ENCODE data around the gene HDAC7.
"Not testable (repeated sequence)": the region's sequence is repeated elsewhere in the genome, so short reads cannot be mapped to it uniquely, and the experiment has no call there.

Gene HDAC7

DNA sequence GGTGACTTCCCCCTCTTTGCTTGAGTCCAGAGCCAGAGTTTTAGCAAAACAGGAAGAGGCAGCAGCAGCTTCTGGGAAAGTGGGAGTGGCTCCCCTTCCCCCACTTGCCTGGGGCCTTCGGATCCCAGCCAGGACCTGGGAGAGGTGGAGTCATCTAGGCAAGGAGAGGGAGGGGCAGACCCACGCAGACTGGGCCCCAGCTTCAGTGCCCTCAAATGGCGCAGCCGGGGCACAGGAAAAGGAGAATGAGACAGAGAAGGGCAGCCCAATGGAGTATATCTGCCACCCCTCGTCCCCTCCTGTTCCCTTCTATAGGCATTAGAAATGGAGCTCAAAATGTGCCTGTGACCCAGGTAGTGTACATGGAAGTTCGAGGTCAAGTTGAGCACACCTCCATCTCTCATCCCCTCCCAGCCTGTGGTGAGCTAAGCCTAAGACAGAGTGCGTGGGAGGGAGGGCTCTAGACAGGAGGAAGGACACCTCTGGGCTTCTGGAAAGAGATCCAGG is 9.3 kb upstream of the HDAC7 start:
- no peak for DNase-seq (ENCODE audit: low read depth)

DNA sequence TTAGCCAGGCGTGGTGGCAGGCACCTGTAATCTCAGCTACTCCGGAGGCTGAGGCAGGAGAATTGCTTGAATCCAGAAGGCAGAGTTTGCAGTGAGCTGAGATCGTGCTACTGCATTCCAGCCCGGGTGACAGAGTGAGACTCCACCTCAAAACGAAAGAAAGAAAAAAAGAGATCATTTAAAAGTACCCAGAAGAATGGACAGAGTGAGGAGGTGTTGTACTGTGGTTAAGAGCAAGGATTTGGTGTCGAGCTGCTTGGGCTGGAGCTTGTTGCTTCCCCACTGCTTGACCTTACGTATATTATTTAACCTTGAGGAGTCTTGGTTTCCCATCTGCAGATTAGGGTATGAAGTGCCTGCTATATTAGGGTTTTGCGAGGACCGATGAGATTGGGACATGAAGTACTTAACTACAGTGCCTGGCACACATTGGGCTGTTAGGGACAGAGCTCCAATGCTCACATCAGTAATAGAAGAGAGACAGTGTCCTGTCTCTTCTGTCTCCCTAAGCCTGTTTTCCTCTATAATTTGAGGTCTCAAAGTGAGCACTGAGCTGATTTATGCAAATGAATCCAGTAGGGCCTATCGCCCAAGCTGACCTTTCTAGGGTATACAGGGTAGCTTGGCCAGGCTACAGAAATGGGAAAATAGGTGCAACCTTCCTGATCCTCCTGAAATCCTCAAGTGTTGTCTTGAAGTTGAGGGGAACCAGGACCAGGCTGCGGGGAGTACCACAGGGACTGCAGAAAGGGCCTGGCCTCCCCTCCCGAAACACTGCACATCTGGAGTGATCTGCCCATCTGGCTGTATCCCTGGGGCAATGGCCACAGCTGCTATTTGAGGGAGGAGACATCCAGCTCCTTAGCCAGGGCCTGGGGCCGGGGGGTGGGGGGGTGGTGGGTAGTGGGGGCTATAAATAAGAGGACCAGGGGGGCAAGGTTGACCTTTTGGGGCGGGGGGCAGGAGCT is 8.6 kb upstream of the HDAC7 start:
- no peak for DNase-seq (ENCODE audit: low read depth)

DNA sequence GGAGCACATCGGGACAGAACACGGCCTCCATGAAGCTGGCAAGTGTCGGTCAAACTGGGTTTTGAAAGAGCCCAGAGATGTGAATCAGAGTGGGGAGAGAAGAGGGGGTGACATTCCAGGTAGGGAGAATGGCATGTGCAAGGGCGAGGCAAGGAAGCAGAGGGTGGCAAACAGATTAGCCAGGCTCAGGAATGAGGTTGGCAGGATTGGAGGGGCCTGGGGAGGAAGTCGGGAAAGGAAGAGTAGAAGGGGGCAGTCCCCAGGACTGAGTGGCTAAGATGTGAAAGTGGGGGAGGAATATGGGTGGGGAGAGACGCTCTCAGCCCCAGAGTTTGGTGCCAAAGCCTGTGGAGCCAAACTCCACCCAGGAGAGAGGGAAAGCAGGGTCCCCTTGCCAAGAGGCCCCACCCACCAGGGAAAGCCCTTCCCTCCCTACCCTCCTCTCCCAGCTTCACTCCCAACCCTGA is 5.5 kb upstream of the HDAC7 start:
- no peak for DNase-seq (ENCODE audit: low read depth)

- no peak for DNase-seq (ENCODE audit: low read depth)
Measured at GRCh38 chr12:47824635-47825034, 4.9 kb upstream of the HDAC7 start.

DNA sequence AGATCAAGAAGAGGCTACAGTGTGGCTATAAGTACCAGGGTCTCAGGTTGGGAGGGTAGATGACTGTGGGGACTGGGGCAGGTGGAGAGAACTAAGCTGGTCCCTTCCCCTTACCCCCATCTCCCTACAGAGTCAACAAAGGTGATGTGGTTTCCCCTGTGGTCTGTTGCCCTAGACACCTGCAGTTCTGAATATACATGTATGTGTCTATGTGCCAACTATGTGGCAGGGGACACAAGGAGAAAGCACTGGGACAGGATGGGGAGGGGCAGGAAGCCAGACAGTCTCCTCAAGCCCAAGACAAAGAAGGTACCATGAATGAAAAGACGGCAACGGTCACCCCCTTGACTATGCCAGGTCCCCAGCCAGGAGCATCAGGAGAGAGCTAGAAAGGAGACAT is 4.5 kb upstream of the HDAC7 start:
- no peak for DNase-seq (ENCODE audit: low read depth)

GRCh38 chr12:47823422-47824086 is 3.9 kb upstream of the HDAC7 start:
- no peak for DNase-seq (ENCODE audit: low read depth)

GRCh38 chr12:47822863-47823262 is 3.2 kb upstream of the HDAC7 start:
- DNase-seq (ENCODE audit: low read depth) = no peak

DNA sequence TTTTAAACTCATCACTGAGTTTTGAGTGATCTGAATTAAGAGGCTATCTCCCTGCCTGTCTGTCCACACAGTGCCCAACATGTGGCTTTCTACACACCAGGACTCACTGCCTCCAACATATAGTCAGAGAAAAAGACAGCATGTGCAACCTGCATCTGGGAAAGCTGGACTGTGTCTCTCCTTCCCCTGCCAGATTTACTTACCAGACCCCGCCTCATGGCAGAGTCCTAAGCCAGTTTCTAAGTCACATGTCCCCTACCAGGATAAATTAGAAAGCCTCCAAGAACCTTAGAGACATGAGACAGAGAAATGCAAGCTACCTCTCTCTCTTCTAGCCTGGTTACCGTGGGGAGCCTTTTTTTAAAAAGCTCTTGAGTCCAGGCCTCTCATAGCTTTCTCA is 2.7 kb upstream of the HDAC7 start:
- DNase-seq (ENCODE audit: low read depth) = no peak

DNA sequence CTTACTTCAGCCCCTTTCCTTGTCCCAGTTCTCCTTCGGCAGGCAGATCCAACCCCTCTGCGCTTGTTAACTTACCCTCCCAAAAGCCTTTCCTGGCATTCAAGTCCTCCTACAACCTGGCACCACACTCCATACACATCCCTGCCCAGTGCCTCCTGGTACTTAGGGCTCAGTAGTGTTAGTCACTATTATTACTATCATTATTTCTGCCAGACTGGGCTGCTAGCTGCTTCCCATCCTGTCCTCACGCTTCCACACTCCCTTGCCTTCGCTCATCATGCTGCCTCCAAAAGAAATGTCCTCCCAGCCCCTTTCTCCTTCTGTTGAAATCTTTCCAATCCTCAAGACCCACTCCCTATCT is 1.6 kb upstream of the HDAC7 start:
- no peak for DNase-seq (ENCODE audit: low read depth)

DNA sequence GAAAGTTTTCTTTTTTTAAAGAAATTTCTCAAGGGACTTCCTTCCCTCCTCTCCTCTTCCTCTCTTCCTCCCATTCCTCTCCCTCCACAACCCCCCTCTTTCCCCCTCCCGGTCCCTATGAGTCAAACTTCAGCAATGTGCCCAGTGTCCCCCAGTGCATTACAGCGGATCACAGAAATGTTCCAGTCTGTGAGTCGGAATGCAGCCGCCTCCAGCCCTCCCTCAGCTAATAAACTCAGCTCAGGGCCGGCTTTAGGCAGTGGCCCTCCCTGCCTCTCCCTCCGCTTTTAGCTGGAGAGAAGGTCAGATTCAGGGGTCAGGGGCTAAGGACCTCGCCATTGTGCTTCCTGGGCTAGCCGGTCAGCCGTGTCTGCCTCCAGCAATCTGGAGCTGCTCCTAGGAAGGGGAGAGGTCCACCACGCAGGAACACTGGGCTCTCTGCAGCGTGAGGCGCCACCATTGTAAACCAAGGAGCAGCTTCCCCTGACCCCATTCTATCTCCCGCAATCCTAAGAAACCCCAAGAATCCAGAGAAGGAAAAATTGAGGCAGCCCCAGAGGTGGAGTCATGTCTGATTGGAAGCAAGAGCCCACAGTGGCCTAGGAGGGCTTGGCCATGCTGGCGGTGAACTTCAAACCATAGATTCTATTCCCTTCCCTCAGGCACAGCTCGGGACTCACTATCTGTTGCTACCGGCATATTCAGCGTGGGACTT is 1.1 kb upstream of the HDAC7 start:
- no peak for DNase-seq (ENCODE audit: low read depth)

- no peak for DNase-seq (ENCODE audit: low read depth)
Measured at GRCh38 chr12:47819138-47819895, 386 bp downstream of the HDAC7 start.

GRCh38 chr12:47818467-47819137 is 1.1 kb downstream of the HDAC7 start:
- DNase-seq (ENCODE audit: low read depth) = no peak

DNA sequence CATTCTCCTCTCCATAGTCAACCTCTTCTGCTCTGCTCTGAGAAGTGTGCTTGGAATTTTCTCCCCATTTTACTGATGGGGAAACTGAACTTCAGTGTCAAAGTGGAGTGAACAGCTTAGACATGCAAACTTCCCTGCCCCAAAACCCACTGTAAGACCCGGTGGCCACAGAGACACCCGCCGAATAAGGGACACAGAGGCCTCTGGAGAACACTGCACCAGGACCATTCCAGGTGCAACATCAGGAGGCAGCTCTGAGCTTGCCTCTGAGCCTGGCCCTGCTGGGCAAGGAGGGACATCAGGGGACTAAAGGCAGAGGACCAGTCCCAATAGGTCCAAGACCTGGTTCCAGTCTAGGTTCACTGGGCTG is 1.7 kb downstream of the HDAC7 start:
- no peak for DNase-seq (ENCODE audit: low read depth)

DNA sequence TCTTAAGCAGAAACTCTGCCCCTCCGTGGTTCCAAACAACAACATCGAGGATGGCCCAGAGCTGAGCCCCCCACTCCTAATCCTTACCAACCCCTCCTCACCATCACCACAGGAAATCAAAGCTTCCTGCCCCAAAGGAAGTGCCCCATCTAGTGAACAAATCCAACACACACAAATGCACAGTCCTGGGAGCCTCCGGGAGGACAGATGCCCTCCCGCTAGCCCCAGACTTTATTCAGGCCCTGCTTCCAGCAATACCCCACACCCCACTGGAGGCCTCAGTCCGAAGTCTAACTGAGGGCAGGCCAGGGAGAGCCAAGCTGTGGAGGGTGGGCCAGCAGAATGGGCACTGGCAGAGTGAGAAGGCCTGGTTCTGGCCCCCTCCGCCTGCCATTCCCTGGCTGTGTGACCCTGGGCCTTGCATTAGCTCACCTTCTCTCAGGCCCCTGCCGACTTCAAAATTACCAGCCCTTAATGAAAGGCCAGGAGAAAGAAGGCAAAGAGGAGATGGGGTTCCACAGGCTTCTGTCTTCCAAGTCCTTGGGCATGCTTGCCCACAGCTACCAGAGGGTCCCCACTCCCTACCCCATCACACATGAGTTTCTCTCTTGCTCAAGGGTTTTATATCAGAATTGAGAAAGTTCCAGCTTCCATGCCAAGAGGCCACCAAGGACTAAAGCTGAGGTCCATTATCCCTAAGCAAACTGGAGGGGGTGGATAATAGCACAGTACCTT is 2.3 kb downstream of the HDAC7 start:
- DNase-seq (ENCODE audit: low read depth) = no peak

DNA sequence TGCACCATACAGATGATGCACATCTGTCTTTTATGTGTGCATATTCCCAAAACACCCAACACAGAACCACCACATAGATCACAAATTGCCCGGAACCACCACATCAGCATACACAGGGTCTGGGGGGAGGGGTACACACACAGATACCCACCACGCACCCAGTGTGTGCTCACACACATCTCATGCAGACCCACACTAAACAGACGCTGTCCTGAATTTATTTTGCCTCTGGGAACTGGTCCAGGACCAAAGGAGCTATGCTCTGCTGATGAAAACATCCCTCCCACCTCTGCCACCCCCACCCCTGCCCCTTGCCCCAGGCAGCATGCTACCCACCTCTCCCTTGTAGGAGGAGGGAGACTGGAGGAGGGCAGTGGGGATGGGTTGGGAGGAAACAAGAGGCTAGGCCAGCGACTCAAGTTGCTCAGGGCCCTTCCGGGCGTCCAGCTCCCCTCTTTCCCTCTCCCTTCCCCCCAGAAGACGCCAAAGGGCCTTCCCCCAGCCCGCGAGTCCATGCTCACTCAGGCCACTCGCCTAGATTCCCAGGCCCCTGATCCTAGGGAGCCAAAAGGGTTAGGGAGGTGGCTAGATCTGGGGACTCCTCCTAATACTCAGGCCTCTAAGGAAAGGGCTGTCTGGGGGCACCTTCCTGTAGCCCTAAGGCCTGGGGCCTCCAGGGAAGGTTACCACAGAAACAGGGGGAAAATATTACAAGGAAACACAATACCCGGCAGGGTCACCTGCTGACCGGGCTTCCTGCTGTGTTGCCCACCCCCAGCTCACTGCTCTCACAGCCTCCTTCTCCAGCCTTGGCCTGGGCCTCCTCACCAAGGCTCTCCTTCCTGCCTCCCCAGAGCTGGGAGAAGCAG is 3.1 kb downstream of the HDAC7 start:
- DNase-seq (ENCODE audit: low read depth) = no peak

DNA sequence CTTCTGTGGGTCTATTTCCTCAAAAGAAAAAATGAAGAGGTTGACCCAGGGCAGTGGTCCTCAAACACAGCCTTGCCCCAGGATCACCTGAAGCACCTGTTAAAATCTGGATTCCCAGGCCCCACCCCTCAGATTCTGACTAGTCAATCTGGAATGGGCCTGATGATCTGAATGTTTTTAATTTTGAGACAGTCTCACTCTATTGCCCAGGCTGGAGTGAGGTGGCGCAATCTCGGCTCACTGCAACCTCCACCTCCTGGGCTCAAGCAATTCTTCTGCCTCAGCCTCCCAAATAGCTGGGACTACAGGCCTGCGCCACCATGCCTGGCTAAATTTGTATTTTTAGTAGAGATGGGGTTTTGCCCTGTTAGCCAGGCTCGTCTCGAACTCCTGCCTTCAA is 4.3 kb downstream of the HDAC7 start:
- not testable (repeated sequence) for DNase-seq (ENCODE audit: low read depth)

GRCh38 chr12:47814539-47815170 is 5.0 kb downstream of the HDAC7 start:
- DNase-seq (ENCODE audit: low read depth) = no peak

DNA sequence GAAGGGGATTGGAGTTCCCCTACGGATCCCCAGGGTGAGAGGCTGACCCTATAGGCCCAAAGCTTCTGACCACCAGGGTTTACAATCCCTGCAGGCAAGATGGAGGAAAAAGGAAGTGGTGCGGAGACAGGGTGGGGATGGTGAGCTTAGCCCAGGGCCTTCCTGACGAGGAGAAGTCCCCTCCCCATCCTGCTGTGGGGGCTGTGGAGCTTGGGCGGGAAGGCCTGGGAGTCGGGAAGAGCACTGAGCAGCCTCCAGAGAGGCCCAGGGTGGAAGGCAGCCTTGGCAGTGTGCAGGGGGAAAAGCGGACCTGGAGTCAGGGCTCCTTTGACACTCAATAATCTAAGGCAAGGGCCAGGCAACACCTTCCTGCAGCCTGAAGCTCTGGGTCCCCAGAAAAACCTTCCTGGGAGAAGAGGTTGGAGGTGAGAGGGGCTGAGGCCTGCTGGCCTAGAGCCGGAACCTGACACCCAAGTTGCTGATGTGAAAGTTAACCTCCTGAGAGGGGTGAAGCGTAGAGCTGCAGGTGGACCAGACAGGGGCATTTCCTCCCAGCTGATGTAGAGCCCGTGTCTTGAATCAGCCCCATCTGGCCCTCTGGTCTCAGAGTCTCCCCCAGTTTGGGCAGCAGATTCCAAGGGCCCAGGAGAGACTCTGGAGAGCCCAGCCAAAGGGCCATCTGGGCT is 6.0 kb downstream of the HDAC7 start:
- DNase-seq (ENCODE audit: low read depth) = no peak
